SJSA1 (cell line): ENCODE data around the gene THEM5. TPM values are rescaled to one million over a fixed set of nuclear protein-coding genes. Genes with fewer than 3 reads are reported as not detected.

Source experiments
- DNase-seq, 2 experiments: peaks; one replicate each; pipeline ENCODE4 v3.0.0-alpha.2; 2015 to 2020; ENCODE audit warnings: low spot score in 2 of 2, low read depth in 1 of 2
- H3K27ac ChIP-seq: fragments of 250-450 bp; sonication (Bioruptor Pico); 2 replicates; pipeline ENCODE4 v1.5.1; 2020; ENCODE audit warnings: mild to moderate bottlenecking, moderate library complexity
- H3K27me3 ChIP-seq: fragments of 250-450 bp; sonication (Bioruptor Pico); replicated peaks from 2 replicates; pipeline ENCODE4 v1.5.1; 2020; ENCODE audit warnings: mild to moderate bottlenecking, moderate library complexity
- H3K36me3 ChIP-seq: fragments of 250-450 bp; sonication (Bioruptor Pico); 2 replicates; pipeline ENCODE4 v1.5.1; 2020; ENCODE audit warnings: mild to moderate bottlenecking
- H3K4me1 ChIP-seq: fragments of 250-450 bp; sonication (Bioruptor Pico); replicated peaks from 2 replicates; pipeline ENCODE4 v1.6.1; 2021; ENCODE audit warnings: mild to moderate bottlenecking
- H3K4me3 ChIP-seq: fragments of 250-450 bp; sonication (Bioruptor Pico); 2 replicates; pipeline ENCODE4 v1.5.1; 2020; ENCODE audit warnings: mild to moderate bottlenecking
- H3K9me3 ChIP-seq: fragments of 250-450 bp; sonication (Bioruptor Pico); replicated peaks from 2 replicates; pipeline ENCODE4 v1.5.1; 2020; ENCODE audit warnings: mild to moderate bottlenecking
- total RNA-seq: library from RNA; depleted of rRNA; stranded (reverse); fragments of >200 nt; shearing (Covaris generic); gene quantifications from 2 replicates; pipeline ENCODE4 v1.2.3, GENCODE V29; 2014

The THEM5 gene
- total RNA-seq, 1 experiment from 2014 or later = not detected

- H3K27me3 ChIP-seq = no peaks in the 10 kb centered on the region
- no peak for DNase-seq
These were observed 23.5 kb downstream of the THEM5 start for GRCh38 chr1:151830055-151830454.

GRCh38 chr1:151829352-151830046 lies 24.0 kb downstream of the THEM5 start:
- Histone ChIP-seq H3K9me3 (no peaks in the 10 kb centered on the region), H3K27ac (no peak overlapping the region), H3K4me3 (no peak overlapping the region), H3K36me3 (no peaks in the 10 kb centered on the region), H3K27me3 (no peaks in the 10 kb centered on the region), H3K4me1 (no peaks in the 10 kb centered on the region)
- DNase-seq = no peak

More at GRCh38 chr1:151830055-151830454, 23.5 kb downstream of the THEM5 start:
- Histone ChIP-seq H3K4me3 (no peak overlapping the region), H3K36me3 (no peaks in the 10 kb centered on the region), H3K9me3 (no peaks in the 10 kb centered on the region), H3K4me1 (no peaks in the 10 kb centered on the region), H3K27ac (no peak overlapping the region)

- peak in 1 of 2 experiments; percentile 17 for DNase-seq
- Histone ChIP-seq H3K4me3 (no peak overlapping the region), H3K9me3 (no peaks in the 10 kb centered on the region), H3K36me3 (no peaks in the 10 kb centered on the region), H3K27ac (no peak overlapping the region), H3K27me3 (no peaks in the 10 kb centered on the region), H3K4me1 (no peaks in the 10 kb centered on the region)
These were observed 24.6 kb downstream of the THEM5 start for GRCh38 chr1:151828921-151829320.

GRCh38 chr1:151827853-151828252 lies 25.7 kb downstream of the THEM5 start:
- no peaks in the 10 kb centered on the region for H3K27me3 ChIP-seq
- H3K9me3 ChIP-seq = no peaks in the 10 kb centered on the region
- no peaks in the 10 kb centered on the region for H3K36me3 ChIP-seq
- H3K27ac ChIP-seq = no peak overlapping the region
- no peak overlapping the region for H3K4me3 ChIP-seq
- DNase-seq = no peak
- no peaks in the 10 kb centered on the region for H3K4me1 ChIP-seq

- H3K27ac ChIP-seq = no peak overlapping the region
- DNase-seq = no peak
- H3K9me3 ChIP-seq = no peaks in the 10 kb centered on the region
- no peak overlapping the region for H3K4me3 ChIP-seq
- H3K36me3 ChIP-seq = no peaks in the 10 kb centered on the region
- H3K27me3 ChIP-seq = no peaks in the 10 kb centered on the region
- H3K4me1 ChIP-seq = no peaks in the 10 kb centered on the region
These were observed 27.5 kb downstream of the THEM5 start for GRCh38 chr1:151825751-151826660.

- no peaks in the 10 kb centered on the region for H3K4me1 ChIP-seq
- no peak overlapping the region for H3K4me3 ChIP-seq
- DNase-seq = no peak
- no peak overlapping the region for H3K27ac ChIP-seq
- H3K27me3 ChIP-seq = no peaks in the 10 kb centered on the region
- H3K9me3 ChIP-seq = no peaks in the 10 kb centered on the region
- H3K36me3 ChIP-seq = no peaks in the 10 kb centered on the region
These were observed 28.3 kb downstream of the THEM5 start for GRCh38 chr1:151825204-151825603.

GRCh38 chr1:151823175-151823574 lies 30.3 kb downstream of the THEM5 start:
- no peak for DNase-seq
- no peak overlapping the region for H3K27ac ChIP-seq
- H3K4me3 ChIP-seq = no peak overlapping the region
- H3K4me1 ChIP-seq = no peaks in the 10 kb centered on the region
- H3K36me3 ChIP-seq = no peaks in the 10 kb centered on the region
- H3K9me3 ChIP-seq = no peaks in the 10 kb centered on the region
- no peaks in the 10 kb centered on the region for H3K27me3 ChIP-seq

- no peaks in the 10 kb centered on the region for H3K36me3 ChIP-seq
These were observed 31.1 kb downstream of the THEM5 start for GRCh38 chr1:151822404-151822803.

GRCh38 chr1:151820940-151821339 lies 32.6 kb downstream of the THEM5 start:
- Histone ChIP-seq H3K27ac (no peak overlapping the region), H3K27me3 (no peaks in the 10 kb centered on the region), H3K36me3 (no peaks in the 10 kb centered on the region), H3K4me1 (no peaks in the 10 kb centered on the region), H3K9me3 (no peaks in the 10 kb centered on the region), H3K4me3 (no peak overlapping the region)
- DNase-seq = no peak

More at GRCh38 chr1:151822404-151822803, 31.1 kb downstream of the THEM5 start:
- Histone ChIP-seq H3K4me3 (no peak overlapping the region), H3K27ac (no peak overlapping the region), H3K27me3 (no peaks in the 10 kb centered on the region), H3K9me3 (no peaks in the 10 kb centered on the region), H3K4me1 (no peaks in the 10 kb centered on the region)
- DNase-seq = no peak

- H3K36me3 ChIP-seq = no peaks in the 10 kb centered on the region
- H3K4me1 ChIP-seq = no peaks in the 10 kb centered on the region
- no peaks in the 10 kb centered on the region for H3K9me3 ChIP-seq
- no peak overlapping the region for H3K27ac ChIP-seq
- DNase-seq = no peak
- no peaks in the 10 kb centered on the region; the same call in 1 of the 2 replicates for H3K27me3 ChIP-seq
- no peak overlapping the region for H3K4me3 ChIP-seq
These were observed 33.4 kb downstream of the THEM5 start for GRCh38 chr1:151819976-151820623.

- H3K4me3 ChIP-seq = no peak overlapping the region
- no peaks in the 10 kb centered on the region for H3K36me3 ChIP-seq
- no peaks in the 10 kb centered on the region for H3K9me3 ChIP-seq
- H3K27me3 ChIP-seq = no peaks in the 10 kb centered on the region; the same call in 1 of the 2 replicates
- DNase-seq = no peak
- no peaks in the 10 kb centered on the region for H3K4me1 ChIP-seq
- no peak overlapping the region for H3K27ac ChIP-seq
These were observed 34.2 kb downstream of the THEM5 start for GRCh38 chr1:151819227-151819835.

- Histone ChIP-seq H3K9me3 (no peaks in the 10 kb centered on the region), H3K4me1 (no peaks in the 10 kb centered on the region), H3K27ac (no peak overlapping the region), H3K4me3 (no peak overlapping the region), H3K27me3 (no peaks in the 10 kb centered on the region; the same call in 1 of the 2 replicates), H3K36me3 (no peaks in the 10 kb centered on the region)
- DNase-seq = no peak
These were observed 36.2 kb downstream of the THEM5 start for GRCh38 chr1:151817353-151817730.

GRCh38 chr1:151816548-151817352 lies 36.8 kb downstream of the THEM5 start:
- Histone ChIP-seq H3K36me3 (no peaks in the 10 kb centered on the region), H3K4me1 (no peaks in the 10 kb centered on the region), H3K27ac (no peak overlapping the region), H3K27me3 (no peaks in the 10 kb centered on the region; the same call in 1 of the 2 replicates), H3K4me3 (no peak overlapping the region), H3K9me3 (no peaks in the 10 kb centered on the region)
- no peak for DNase-seq
